A673 (cell line): Measurements from ENCODE around the gene TACC3.

Experiments
- EZH2 ChIP-seq: fragments of 200-600 bp; sonication (generic); IDR thresholded peaks from 2 replicates; pipeline ENCODE4 v1.6.1; 2017; ENCODE audit warnings: borderline replicate concordance, low read depth, mild to moderate bottlenecking, mixed read lengths, antibody characterized with exemption, low read length; ENCODE audit not compliant: poor library complexity, severe bottlenecking
- TF ChIP-seq, protein P1 (sequence below): fragments of 300-800, 200-600 bp; sonication (generic); conservative IDR thresholded peaks from 2 replicates; pipeline ENCODE4 v1.5.1; 2017; ENCODE audit warnings: low read depth, mild to moderate bottlenecking, antibody characterized with exemption, low read length, moderate library complexity, mixed read lengths

DNA sequence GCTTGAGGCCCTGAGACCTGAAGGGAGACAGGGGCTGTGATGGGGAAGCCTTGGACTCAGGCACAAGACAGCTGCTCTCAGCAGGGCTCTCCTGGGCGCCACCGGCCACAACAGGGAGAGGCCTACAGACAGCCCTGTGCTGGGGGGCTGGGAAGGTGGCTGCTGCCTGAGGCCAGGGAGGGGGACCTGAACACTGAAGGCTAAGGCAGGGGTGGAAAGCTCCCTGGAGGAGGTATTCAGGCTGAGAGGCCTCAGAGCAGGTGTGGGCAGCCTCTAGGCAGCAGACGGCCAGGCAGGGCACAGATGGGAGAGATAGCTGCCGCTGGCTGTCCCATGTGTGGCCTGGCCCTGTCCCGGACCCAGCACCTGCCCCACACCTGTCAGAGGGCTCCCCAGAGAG lies 33.0 kb downstream of the TACC3 start:
- TF ChIP-seq, protein P1, sequence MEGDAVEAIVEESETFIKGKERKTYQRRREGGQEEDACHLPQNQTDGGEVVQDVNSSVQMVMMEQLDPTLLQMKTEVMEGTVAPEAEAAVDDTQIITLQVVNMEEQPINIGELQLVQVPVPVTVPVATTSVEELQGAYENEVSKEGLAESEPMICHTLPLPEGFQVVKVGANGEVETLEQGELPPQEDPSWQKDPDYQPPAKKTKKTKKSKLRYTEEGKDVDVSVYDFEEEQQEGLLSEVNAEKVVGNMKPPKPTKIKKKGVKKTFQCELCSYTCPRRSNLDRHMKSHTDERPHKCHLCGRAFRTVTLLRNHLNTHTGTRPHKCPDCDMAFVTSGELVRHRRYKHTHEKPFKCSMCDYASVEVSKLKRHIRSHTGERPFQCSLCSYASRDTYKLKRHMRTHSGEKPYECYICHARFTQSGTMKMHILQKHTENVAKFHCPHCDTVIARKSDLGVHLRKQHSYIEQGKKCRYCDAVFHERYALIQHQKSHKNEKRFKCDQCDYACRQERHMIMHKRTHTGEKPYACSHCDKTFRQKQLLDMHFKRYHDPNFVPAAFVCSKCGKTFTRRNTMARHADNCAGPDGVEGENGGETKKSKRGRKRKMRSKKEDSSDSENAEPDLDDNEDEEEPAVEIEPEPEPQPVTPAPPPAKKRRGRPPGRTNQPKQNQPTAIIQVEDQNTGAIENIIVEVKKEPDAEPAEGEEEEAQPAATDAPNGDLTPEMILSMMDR, result no peak
- no peak for TF ChIP-seq EZH2
